Activated naive CD8-positive, alpha-beta T cell treated with anti-CD3 and anti-CD28 coated beads for 36 hours (primary cell): ENCODE results near the gene UBE2I. TPM values are rescaled to one million over a fixed set of nuclear protein-coding genes. Genes with fewer than 3 reads are reported as not detected.
A peak's percentile ranks its signal among the peaks of the same experiment; 100 is the strongest.

Source experiments
- DNase-seq: peaks from one replicate; pipeline ENCODE4 v3.0.0; 2021
- H3K27ac Mint-ChIP-seq: one replicate; pipeline ENCODE4 v1.8.0; 2022; ENCODE audit warnings: mild to moderate bottlenecking, moderate library complexity, mixed read lengths
- H3K27me3 Mint-ChIP-seq: one replicate; pipeline ENCODE4 v1.8.0; 2022; ENCODE audit warnings: mild to moderate bottlenecking, mixed read lengths
- H3K36me3 Mint-ChIP-seq: one replicate; pipeline ENCODE4 v1.8.0; 2021; ENCODE audit warnings: mild to moderate bottlenecking, mixed read lengths
- H3K4me1 Mint-ChIP-seq: one replicate; pipeline ENCODE4 v1.8.0; 2021; ENCODE audit warnings: mixed read lengths
- H3K4me3 Mint-ChIP-seq: one replicate; pipeline ENCODE4 v1.8.0; 2022; ENCODE audit warnings: mild to moderate bottlenecking, moderate library complexity, mixed read lengths
- H3K9me3 Mint-ChIP-seq: one replicate; pipeline ENCODE4 v1.8.0; 2022; ENCODE audit warnings: mixed read lengths
- total RNA-seq, 2 experiments: library from RNA; stranded (reverse); gene quantifications; one replicate each; pipeline ENCODE4 v1.2.3, GENCODE V29; 2021

UBE2I gene
- total RNA-seq, 2 experiments from 2014 or later, result 280 to 282 TPM

DNA sequence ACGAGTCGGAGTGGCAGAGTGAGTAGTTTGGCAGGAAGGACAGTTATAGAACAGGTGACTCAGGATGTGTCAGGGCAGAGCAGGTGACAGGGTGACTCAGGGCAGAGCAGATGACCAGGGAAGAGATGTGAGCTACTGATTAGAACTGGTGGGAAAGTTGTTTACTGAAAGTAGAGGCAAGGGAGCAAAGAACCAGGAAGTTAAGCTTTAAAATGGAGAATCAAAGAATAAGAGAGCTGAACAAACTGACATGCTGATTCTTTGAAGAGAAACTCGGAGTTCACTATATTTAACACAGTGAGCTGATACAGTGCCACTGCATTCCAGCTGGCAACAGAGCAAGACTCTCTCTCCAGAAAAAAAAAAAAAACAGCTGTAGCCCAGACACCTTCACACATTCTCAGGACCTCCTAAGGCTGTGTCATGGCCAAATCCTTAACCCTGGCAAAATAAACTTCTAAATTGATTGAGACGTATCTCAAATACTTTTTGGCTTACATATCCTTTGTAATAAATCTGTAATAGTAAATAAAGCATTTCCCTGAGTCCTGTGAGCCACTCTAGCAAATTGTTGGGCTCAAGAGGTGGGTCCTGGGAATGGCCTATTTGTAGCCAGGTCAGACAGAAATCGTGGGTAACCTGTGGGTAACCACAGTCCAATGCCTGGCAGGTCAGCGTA is 12.3 kb upstream of the UBE2I start:
- H3K36me3 Mint-ChIP-seq, result no peaks in the 10 kb centered on the region
- no peaks in the 10 kb centered on the region for H3K9me3 Mint-ChIP-seq
- DNase-seq, result no peak
- no peak overlapping the region for H3K4me3 Mint-ChIP-seq
- H3K27me3 Mint-ChIP-seq, result peaks cover 34% of the 10 kb centered on the region
- no peak overlapping the region for H3K27ac Mint-ChIP-seq
- H3K4me1 Mint-ChIP-seq, result peaks cover 6% of the 10 kb centered on the region

- no peak for DNase-seq
- Mint-ChIP-seq H3K9me3 (no peaks in the 10 kb centered on the region), H3K36me3 (no peaks in the 10 kb centered on the region), H3K4me1 (peaks cover 9% of the 10 kb centered on the region), H3K4me3 (no peak overlapping the region), H3K27me3 (peaks cover 23% of the 10 kb centered on the region), H3K27ac (no peak overlapping the region)
Measured at GRCh38 chr16:1298406-1298805, 11.0 kb upstream of the UBE2I start.

DNA sequence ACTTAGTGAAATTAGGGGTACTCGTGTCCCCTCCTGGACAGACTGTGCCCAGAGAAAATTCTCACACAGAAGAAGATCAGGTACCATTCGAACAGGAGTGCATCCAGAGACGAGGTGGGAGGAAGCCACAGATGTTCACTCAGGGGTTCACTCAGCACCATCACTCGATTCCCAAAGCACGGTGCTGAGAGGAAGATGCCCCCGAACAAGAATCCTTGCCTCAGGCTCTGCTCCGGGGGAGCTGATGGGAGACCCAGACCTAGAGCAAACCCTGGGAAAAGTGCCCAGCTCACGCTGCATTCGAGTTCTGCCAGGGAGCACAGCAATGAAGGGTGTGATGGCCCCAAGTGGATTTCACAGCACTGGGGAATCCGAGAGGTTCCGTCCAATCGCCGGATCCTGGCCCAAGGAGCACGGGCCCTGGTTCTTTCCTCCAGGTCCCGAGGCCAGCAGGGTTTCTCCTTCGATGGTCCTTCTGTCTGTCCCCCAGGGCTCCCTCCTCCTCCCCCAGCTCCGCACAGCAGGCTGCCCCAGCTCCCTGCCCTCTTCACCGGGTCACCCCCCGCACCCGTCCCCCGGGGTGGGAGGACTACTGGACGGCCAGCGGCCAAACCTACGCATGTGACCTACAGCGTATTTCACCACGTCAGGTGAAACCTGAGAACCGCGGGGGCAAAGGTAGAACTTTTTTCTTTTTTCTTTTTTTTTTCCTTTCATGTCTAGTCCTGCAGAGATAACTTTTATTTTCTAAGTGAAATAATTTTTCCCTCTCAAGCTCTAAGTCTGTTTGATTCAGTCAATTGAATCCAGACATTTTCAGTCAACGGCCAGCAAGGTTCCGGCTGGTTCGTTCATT is 10.2 kb upstream of the UBE2I start:
- H3K9me3 Mint-ChIP-seq, result peaks cover under 1% of the 10 kb centered on the region
- H3K27ac Mint-ChIP-seq, result no peak overlapping the region
- no peak for DNase-seq
- no peaks in the 10 kb centered on the region for H3K36me3 Mint-ChIP-seq
- H3K4me3 Mint-ChIP-seq, result no peak overlapping the region
- H3K4me1 Mint-ChIP-seq, result peaks cover 18% of the 10 kb centered on the region
- peaks cover 17% of the 10 kb centered on the region for H3K27me3 Mint-ChIP-seq

DNA sequence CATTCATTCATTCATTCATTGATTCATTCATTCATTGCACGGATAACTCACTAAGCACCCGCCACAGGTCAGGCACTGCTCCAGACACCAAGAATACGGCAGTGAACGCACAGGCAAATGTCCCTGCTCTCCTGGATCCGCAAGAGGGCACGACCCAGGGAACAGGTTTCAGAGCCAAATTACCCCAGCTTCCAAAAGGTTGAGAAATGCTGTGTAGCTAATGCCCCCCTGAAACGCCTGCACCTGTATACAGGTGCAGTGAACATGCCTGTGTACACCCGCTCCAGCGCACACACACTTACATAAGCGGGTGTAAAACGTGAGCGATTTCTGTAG is 9.6 kb upstream of the UBE2I start:
- Mint-ChIP-seq H3K4me1 (peaks cover 23% of the 10 kb centered on the region), H3K4me3 (no peak overlapping the region), H3K27me3 (peaks cover 13% of the 10 kb centered on the region), H3K27ac (no peak overlapping the region), H3K36me3 (no peaks in the 10 kb centered on the region), H3K9me3 (peaks cover 3% of the 10 kb centered on the region)
- DNase-seq, result no peak

DNA sequence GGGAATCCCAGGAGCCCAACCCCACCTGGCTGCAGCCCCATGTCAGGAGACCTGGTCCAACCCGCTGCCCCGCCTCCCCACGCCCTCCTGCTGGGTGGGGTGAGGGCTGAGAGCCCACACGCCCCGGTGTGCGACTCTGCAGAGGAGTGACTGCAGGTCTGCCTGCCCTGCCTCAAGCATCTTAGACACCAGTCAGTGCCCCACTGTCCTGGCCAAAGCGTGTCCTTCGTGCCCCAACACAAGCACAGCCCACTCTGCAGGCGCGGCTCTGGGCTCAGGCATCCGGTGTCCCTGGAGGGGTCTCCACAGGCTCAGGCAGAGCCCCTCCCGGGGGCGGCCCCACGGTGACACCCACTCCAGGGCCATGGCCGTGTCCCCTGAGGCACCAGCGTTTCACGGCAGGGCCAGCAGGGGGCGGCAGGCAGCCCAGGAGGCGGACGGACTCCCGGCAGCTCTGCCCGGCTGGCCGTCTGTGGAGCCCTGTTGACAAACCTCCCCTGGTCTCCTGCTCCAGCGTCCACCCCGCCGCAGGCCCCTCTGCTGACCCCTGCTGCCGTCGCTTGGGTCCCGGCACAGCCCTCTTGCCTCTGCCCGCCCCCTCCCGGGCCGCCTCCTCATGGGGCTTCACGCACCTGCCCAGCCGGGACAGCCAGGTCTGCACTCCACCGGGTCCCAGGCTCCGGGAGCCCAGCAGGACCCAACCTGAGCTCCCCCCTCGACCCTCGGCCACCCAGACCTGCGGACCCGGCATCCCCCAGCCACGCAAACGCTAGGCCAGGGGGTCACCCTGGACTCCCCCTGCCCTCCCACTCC is 8.6 kb upstream of the UBE2I start:
- Mint-ChIP-seq H3K4me1 (peaks cover 25% of the 10 kb centered on the region), H3K9me3 (peaks cover 3% of the 10 kb centered on the region), H3K27ac (no peak overlapping the region)

GRCh38 chr16:1301562-1301961 is 7.9 kb upstream of the UBE2I start:
- no peak overlapping the region for H3K4me3 Mint-ChIP-seq
- no peak overlapping the region for H3K27ac Mint-ChIP-seq
- H3K27me3 Mint-ChIP-seq, result peaks cover 12% of the 10 kb centered on the region
- H3K4me1 Mint-ChIP-seq, result peaks cover 32% of the 10 kb centered on the region
- no peak for DNase-seq
- H3K9me3 Mint-ChIP-seq, result peaks cover 3% of the 10 kb centered on the region
- no peaks in the 10 kb centered on the region for H3K36me3 Mint-ChIP-seq

More for the DNA sequence above, 8.6 kb upstream of the UBE2I start:
- peak; percentile 83 for DNase-seq
- Mint-ChIP-seq H3K4me3 (no peak overlapping the region), H3K27me3 (peaks cover 13% of the 10 kb centered on the region), H3K36me3 (no peaks in the 10 kb centered on the region)

GRCh38 chr16:1305823-1306222 is 3.6 kb upstream of the UBE2I start:
- Mint-ChIP-seq H3K36me3 (peaks cover 15% of the 10 kb centered on the region), H3K4me1 (peaks cover 38% of the 10 kb centered on the region), H3K9me3 (peaks cover 9% of the 10 kb centered on the region), H3K27ac (peak overlapping the region; percentile 75), H3K27me3 (no peaks in the 10 kb centered on the region), H3K4me3 (no peak overlapping the region)
- peak; percentile 43 for DNase-seq

GRCh38 chr16:1306334-1306733 is 3.1 kb upstream of the UBE2I start:
- no peak for DNase-seq
- no peak overlapping the region for H3K4me3 Mint-ChIP-seq
- no peaks in the 10 kb centered on the region for H3K27me3 Mint-ChIP-seq
- H3K36me3 Mint-ChIP-seq, result peaks cover 20% of the 10 kb centered on the region
- H3K4me1 Mint-ChIP-seq, result peaks cover 43% of the 10 kb centered on the region
- peaks cover 9% of the 10 kb centered on the region for H3K9me3 Mint-ChIP-seq
- peak overlapping the region; percentile 75 for H3K27ac Mint-ChIP-seq

DNA sequence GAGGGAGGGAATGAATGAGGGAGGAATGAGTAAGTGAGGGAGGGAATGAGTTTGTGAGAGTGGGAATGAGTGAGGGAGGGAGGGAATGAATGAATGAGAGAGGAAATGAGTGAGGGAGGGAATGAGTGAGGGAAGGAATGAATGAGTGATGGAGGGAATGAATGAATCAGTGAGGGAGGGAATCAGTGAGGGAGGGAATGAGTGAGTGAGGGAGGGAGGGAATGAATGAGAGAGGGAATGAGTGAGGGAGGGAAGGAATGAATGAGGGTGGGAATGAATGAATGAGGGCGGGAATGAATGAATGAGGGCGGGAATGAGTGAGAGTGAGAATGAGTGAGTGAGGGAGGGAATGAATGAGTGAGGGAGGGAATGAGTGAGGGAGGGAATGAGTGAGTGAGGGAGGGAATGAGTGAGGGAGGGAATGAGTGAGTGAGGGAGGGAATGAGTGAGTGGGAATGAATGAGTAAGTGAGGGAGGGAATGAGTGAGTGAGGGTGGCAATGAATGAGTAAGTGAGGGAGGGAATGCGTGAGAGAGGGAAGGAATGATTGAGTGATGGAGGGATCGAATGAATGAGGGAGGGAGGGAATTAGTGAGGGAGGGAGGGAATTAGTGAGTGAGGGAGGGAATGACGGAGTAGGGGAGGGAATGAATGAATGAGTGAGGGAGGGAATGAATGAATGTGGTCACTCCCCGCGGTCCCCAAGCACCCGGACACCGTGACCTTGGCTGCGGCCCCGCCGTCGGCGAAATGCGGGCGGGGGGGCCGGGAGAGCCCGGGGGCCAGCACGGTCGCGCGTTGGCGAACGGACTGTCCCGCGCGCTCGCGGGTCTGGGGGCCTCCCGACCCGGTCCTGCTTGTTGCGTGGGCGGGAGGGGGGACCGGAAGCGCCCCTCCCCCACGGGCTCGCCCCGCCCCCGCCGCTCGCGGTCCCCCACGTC is 1.1 kb upstream of the UBE2I start:
- peaks cover 41% of the 10 kb centered on the region for H3K4me1 Mint-ChIP-seq
- no peaks in the 10 kb centered on the region for H3K27me3 Mint-ChIP-seq
- H3K4me3 Mint-ChIP-seq, result peak overlapping the region; percentile 86
- DNase-seq, result no peak
- H3K27ac Mint-ChIP-seq, result peak overlapping the region; percentile 91
- peaks cover 20% of the 10 kb centered on the region for H3K36me3 Mint-ChIP-seq
- H3K9me3 Mint-ChIP-seq, result peaks cover 9% of the 10 kb centered on the region

DNA sequence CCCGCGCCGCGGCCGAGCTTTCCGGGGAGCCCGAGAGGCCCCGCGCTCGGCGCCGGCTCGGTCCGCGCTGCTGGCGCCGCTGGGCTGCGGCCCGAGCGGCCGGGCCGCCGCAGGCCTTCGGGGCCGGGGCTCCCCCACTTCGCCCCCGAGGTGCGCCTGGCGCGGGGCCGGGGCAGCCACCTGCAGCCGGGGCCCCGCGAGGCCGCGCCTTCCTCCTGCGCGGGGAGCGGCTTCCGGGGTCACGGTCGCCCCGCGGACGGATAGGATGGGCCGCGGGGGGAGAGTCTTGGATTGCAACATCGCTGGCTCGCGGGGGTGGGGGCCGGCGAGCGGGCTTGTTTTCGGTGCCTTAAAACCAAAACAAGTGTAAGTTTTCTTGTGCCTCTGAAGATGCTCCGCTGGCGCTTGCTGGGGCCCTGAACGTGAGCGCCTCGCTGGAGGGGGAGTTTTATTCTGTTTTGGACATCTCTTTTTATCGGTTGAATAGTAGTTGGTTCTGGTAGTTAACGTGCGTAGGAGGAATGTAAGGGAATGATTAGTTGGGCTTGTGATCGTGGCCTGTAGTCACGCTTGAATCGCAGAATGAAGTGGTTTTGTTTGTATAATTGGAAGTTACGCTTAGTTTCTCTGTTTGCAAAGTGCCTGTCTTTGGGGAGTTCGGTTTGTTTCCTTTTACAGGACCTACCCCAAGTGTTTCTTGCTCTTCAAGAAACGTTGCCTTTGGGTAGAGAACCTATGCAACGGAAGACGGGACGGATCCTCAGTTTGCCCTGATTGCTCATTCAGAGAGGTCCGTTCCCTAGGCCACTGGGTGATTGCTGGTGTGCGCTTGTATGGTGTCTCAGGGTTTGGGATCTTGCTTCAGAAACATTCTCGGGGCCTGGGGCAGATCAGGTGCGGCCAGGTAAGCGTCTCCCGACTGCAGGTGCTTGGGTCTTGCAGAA is 724 bp downstream of the UBE2I start:
- Mint-ChIP-seq H3K27me3 (no peaks in the 10 kb centered on the region), H3K4me1 (peaks cover 27% of the 10 kb centered on the region), H3K36me3 (peaks cover 20% of the 10 kb centered on the region), H3K27ac (peak overlapping the region; percentile 94), H3K9me3 (peaks cover 6% of the 10 kb centered on the region), H3K4me3 (peak overlapping the region; percentile 96)
- peak; percentile 76 for DNase-seq

GRCh38 chr16:1310832-1311200 is 1.4 kb downstream of the UBE2I start:
- Mint-ChIP-seq H3K27me3 (no peaks in the 10 kb centered on the region), H3K27ac (peak overlapping the region; percentile 94), H3K4me3 (peak overlapping the region; percentile 96), H3K36me3 (peaks cover 22% of the 10 kb centered on the region), H3K9me3 (peaks cover 6% of the 10 kb centered on the region), H3K4me1 (peaks cover 25% of the 10 kb centered on the region)
- DNase-seq, result peak; percentile 46

DNA sequence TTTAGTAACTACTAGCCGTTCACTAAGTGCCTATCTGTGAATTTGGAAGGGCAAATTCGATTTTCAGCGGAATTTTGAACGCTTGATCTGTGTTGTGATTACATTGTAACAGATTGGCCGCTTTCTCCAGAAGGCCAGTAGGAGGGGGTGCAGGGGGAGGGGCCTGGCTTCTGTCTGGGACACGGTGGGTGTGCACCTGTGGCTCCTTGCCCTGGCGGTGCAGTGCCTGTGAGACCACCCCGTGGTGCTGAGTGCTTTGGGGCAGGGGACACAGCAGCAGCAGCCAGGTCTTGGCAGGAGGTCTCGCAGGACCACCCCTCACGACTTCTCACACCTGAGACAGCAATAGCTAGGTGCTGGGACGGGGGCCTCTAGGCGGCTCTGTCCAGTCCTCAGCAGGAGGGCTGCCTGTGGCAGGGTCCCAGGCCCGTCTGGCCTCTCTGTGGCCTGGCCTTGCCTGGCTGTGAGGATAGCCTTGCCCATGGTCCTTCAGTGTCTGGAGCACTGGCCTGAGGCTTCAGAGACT is 1.8 kb downstream of the UBE2I start:
- Mint-ChIP-seq H3K27ac (peak overlapping the region; percentile 51), H3K9me3 (peaks cover 6% of the 10 kb centered on the region), H3K4me3 (peak overlapping the region; percentile 96), H3K4me1 (peaks cover 21% of the 10 kb centered on the region), H3K36me3 (peaks cover 22% of the 10 kb centered on the region), H3K27me3 (no peaks in the 10 kb centered on the region)
- no peak for DNase-seq

DNA sequence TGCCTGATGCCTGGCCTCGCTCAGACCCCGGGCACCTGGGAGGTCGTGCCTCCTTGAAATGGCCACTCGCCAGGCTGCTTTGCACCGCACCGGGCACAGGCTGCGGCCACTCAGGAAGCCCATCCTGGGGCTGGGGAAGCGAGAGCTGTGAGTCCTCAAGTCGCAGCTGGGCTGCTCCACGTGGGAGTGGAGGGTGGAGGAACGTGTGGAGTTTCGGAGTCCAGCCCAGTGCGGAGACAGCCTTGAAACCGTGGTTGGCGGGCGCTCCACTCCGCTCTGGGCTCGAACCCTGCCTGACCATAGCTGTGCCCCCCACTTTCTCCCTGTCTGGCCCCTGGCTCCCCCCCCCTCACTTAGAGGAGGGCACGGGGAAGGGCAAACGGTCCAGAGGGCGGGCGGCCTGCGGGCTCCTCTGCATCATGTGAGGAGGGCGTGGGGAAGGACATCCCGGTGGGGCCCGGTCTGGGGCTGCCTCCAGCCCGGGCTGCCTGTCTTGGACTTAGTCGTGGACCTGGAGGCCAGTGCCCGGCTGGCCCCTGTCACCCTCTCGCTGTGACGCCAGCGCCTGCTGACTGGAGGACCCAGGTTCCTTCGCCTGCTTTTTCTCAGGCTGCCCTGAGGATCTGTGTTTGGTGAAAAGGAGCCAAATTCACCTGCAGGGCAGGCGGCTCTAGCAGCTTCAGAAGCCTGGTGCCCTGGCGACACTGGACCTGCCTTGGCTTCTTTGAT is 2.5 kb downstream of the UBE2I start:
- Mint-ChIP-seq H3K27me3 (no peaks in the 10 kb centered on the region), H3K4me3 (peak overlapping the region; percentile 96), H3K27ac (no peak overlapping the region), H3K9me3 (peaks cover 6% of the 10 kb centered on the region), H3K36me3 (peaks cover 25% of the 10 kb centered on the region), H3K4me1 (peaks cover 18% of the 10 kb centered on the region)
- no peak for DNase-seq
